ENCODE measurements around the gene CFAP91.

DNA sequence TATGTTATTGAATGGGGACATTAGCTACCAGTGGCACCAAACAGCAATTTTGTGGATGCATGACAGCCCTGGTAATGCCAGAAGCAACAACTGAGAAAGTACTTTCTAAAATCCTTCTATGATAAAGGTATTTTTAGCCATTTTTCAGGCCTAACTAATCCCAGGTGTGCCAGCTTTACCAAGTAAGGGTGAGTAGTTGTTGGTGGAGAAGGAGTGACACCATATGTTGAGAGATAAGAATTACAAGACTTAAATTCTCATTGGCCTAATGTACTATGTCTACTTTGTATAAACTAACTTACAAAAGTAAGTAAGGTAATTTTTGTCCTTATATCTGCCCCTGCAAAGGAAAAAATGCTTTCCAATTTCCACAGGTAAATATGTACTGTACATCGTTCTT is 21.5 kb upstream of the CFAP91 start:
- TF ChIP-seq CTCF (IDR thresholded peaks at IDR 0.05; ENCODE audit: insufficient read depth, low read length) (peak; percentile 25), POLR2AphosphoS5 (IDR thresholded peaks at IDR 0.05; ENCODE audit: low read depth) (no peak)

Measured in HL-60 (cell line).